ENCODE results near the gene PDCD11.
A peak's percentile ranks its signal among the peaks of the same experiment; 100 is the strongest.
"Not testable (repeated sequence)": the region's sequence is repeated elsewhere in the genome, so short reads cannot be mapped to it uniquely, and the experiment has no call there.

The PDCD11 gene, protein sequence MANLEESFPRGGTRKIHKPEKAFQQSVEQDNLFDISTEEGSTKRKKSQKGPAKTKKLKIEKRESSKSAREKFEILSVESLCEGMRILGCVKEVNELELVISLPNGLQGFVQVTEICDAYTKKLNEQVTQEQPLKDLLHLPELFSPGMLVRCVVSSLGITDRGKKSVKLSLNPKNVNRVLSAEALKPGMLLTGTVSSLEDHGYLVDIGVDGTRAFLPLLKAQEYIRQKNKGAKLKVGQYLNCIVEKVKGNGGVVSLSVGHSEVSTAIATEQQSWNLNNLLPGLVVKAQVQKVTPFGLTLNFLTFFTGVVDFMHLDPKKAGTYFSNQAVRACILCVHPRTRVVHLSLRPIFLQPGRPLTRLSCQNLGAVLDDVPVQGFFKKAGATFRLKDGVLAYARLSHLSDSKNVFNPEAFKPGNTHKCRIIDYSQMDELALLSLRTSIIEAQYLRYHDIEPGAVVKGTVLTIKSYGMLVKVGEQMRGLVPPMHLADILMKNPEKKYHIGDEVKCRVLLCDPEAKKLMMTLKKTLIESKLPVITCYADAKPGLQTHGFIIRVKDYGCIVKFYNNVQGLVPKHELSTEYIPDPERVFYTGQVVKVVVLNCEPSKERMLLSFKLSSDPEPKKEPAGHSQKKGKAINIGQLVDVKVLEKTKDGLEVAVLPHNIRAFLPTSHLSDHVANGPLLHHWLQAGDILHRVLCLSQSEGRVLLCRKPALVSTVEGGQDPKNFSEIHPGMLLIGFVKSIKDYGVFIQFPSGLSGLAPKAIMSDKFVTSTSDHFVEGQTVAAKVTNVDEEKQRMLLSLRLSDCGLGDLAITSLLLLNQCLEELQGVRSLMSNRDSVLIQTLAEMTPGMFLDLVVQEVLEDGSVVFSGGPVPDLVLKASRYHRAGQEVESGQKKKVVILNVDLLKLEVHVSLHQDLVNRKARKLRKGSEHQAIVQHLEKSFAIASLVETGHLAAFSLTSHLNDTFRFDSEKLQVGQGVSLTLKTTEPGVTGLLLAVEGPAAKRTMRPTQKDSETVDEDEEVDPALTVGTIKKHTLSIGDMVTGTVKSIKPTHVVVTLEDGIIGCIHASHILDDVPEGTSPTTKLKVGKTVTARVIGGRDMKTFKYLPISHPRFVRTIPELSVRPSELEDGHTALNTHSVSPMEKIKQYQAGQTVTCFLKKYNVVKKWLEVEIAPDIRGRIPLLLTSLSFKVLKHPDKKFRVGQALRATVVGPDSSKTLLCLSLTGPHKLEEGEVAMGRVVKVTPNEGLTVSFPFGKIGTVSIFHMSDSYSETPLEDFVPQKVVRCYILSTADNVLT (N-terminal part only)

DNA sequence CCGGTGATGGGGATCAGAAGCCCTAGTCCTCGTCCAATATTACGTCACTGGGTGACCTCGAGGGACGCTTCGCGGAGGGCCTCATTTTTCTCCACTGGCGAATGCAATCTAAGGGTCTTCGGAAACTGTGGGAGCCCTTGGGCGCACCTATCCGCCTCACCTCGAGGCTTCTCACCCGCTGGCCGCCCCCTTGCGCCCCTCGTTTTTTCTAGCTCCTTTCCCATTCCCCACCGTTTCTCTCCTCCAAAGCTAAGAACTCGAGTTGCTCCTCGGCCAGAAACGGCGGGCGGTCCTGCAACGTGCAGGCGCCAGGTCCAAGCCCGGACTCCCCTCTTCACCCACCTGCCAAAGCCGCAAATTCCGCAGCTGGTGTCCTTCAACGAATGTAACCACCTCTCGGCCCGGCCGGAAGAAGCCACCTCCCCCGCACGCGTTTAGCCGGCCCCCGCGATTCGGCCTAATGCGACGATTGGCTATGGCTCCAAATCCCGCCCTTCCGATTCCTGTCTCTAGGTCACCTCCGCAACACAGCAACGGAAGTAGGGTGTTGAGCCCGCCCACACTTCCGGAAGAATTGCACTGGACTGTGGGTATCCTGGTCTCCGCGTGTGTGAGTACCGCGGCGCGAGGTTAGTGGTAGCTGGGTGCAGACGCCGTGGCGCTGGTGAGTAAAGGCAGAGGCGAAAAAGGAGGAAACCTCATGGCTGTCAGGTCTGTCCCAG lies at the start of gene PDCD11, which contains the start of gene ATP5MK:
TSS of gene PDCD11 (plus strand) at position 560 of the 722 bp plus-strand sequence. CDS start 1,801 bp downstream, outside the sequence.
TSS of gene ATP5MK (minus strand) at position 409 of the 722 bp plus-strand sequence. CDS start 4,018 bp downstream, outside the sequence.
- peak; percentile 76 to 90 for DNase-seq (ENCODE audit: low read depth in 2 of 2, low spot score in 1 of 2)

DNA sequence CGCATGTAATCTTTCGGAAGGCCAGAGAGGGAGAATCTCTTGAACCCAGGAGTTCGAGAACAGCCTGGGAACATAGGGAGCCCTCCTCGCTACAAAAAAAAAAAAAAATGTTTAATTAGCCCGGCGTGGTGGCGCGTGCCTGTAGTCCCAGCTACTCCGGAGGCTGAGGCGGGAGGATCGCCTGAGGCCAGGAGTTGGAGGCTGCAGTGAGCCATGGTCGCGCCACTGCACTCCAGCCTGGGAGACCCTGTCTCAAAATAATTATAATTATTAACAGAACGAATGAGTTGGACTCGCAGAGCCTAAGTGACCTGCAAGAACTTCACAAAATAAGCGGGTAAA lies 46.3 kb upstream of the PDCD11 start:
- DNase-seq (ENCODE audit: low read depth in 2 of 2, low spot score in 1 of 2): no peak

DNA sequence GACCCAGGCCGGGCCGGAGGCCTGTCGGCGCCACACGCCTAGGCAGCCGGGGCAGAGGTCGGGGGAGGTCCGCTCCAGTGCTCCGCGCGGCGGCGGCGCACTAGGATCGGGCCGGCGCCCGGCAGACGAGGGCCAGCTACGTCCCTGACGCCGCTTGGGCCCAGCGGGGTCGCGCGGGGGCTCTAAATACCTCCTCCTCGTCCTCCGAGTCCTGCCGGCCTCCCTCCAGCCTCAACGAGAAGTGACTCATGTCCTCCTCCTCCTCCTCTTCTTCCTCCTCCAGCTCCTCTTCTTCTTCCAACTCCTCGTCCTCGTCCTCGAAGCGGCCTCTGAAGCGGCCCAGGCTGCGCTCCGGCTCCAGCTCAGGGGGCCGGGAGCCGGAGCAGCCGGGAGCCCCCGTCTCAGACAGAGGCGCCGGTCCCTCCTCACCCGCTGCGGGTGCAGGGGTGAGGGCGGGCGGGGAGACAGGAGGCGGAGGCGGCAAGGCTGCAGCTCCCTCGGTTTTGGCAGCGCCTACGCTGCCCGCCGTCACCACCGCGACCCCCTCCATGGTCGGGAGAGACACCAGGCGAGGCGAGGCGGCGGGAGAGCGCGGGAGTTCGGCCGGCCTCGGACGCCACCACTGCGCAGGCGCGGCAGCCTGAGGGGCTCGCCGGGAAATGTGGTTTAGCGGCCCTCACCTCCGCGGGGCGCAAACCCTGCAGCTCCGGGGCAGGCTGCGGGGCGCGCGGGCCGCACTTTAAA lies 45.7 kb upstream of the PDCD11 start, which contains the start of gene PCGF6:
TSS of gene PCGF6 (minus strand) at position 624 of the 744 bp plus-strand sequence. CDS start at position 550, 74 bp downstream.
- DNase-seq (ENCODE audit: low read depth in 2 of 2, low spot score in 1 of 2): peak; percentile 42 to 44

- DNase-seq (ENCODE audit: low read depth in 2 of 2, low spot score in 1 of 2): no peak
Measured at GRCh38 chr10:103353281-103353680, 43.1 kb upstream of the PDCD11 start.

DNA sequence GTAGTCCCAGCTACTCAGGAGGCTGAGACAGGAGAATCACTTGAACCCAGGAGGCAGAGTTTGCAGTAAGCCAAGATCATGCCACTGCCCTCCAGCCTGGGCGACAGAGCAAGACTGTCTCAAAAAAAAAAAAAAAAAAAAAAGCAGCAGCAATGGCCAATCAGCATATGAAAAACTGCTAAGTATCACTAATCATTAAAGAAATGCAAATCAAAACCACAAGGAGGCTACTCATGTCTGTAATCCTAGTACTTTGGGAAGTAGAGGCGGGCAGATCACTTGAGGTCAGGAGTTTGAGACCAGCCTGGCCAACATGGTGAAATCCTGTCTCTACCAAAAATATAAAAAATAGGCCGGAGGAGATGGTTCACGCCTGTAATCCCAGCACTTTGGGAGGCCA lies 41.9 kb upstream of the PDCD11 start:
- DNase-seq (ENCODE audit: low read depth in 2 of 2, low spot score in 1 of 2): not testable (repeated sequence)

- no peak for DNase-seq (ENCODE audit: low read depth in 2 of 2, low spot score in 1 of 2)
Measured at GRCh38 chr10:103355906-103356599, 40.4 kb upstream of the PDCD11 start.

- not testable (repeated sequence) for DNase-seq (ENCODE audit: low read depth in 2 of 2, low spot score in 1 of 2)
Measured at GRCh38 chr10:103359493-103359892, 36.9 kb upstream of the PDCD11 start.

DNA sequence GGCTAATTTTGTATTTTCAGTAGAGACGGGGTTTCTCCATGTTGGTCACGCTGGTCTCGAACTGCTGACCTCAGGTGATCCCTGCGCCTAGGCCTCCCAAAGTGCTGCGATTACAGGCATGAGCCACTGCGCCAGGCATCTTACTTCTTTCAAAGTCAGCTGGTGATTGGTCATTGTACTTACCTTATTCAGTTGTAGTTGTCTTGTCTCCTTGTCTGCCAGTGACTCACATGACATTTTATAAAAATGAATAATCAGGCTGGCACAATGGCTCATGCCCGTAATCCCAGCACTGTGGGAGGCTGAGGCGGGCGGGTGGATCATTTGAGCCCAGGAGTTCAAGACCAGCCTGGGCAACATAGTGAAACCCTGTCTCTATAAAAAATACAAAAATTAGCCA lies 35.6 kb upstream of the PDCD11 start:
- DNase-seq (ENCODE audit: low read depth in 2 of 2, low spot score in 1 of 2): not testable (repeated sequence)

GRCh38 chr10:103367379-103367781 lies 29.0 kb upstream of the PDCD11 start:
- DNase-seq (ENCODE audit: low read depth in 2 of 2, low spot score in 1 of 2): no peak

DNA sequence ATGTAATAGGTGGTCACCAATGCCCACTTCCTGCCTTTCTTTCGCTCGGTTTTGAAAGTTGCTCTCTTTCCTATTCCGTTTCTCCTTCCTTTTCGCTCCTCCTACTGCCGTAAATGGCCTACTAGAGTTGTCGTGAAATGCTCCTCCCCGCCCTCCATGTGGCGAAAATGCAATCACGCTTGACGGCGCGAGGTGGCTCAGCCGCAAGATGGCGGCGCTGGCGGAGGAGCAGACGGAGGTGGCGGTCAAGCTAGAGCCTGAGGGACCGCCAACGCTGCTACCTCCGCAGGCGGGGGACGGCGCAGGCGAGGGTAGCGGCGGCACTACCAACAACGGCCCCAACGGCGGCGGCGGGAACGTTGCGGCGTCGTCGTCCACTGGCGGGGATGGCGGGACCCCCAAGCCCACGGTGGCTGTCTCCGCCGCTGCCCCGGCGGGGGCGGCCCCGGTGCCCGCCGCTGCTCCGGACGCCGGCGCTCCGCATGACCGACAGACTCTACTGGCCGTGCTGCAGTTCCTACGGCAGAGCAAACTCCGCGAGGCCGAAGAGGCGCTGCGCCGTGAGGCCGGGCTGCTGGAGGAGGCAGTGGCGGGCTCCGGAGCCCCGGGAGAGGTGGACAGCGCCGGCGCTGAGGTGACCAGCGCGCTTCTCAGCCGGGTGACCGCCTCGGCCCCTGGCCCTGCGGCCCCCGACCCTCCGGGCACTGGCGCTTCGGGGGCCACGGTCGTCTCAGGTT lies 28.5 kb upstream of the PDCD11 start, which contains the start of gene TAF5:
TSS of gene TAF5 (plus strand) at position 195 of the 737 bp plus-strand sequence. CDS start at position 209, 14 bp downstream.
- DNase-seq (ENCODE audit: low read depth in 2 of 2, low spot score in 1 of 2): peak; percentile 58 to 78

GRCh38 chr10:103373544-103373943 lies 22.9 kb upstream of the PDCD11 start:
- DNase-seq (ENCODE audit: low read depth in 2 of 2, low spot score in 1 of 2): no peak

- no peak for DNase-seq (ENCODE audit: low read depth in 2 of 2, low spot score in 1 of 2)
Measured at GRCh38 chr10:103374263-103374662, 22.2 kb upstream of the PDCD11 start.

DNA sequence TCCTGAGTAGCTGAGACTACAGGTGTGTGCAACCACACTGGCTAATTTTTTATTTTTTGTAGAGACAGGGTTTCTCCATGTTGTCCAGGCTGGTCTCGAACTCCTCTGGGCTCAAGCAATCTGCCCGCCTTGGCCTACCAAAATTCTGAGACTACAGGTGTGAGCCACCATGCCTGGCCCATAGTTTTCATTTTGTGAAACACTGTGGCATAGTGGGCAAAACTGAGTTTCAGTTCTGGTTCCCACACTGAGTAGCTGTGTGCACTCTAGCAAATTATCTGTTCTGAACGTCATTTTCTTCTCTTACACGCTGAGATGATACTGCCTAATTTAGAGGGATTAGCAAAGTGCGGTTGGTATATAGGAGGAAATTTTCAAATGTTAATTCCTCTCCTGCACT lies 13.7 kb upstream of the PDCD11 start:
- no peak for DNase-seq (ENCODE audit: low read depth in 2 of 2, low spot score in 1 of 2)

- no peak for DNase-seq (ENCODE audit: low read depth in 2 of 2, low spot score in 1 of 2)
Measured at GRCh38 chr10:103394180-103394579, 2.2 kb upstream of the PDCD11 start.

DNA sequence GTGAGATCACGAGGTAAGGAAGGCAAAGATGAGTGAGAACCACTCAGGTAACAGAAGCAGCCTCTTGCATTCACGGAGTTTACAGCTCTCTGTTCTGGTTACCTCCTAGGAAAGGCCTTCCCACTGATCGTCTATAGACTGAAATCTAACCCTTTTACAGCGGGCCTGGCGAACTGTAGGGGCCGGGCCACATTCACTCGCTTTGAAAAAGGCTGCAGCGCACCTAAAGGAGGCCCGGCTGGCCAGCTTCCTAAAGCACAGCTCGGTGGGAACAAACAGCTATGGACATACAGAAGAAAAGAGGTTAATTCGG lies 716 bp upstream of the PDCD11 start:
- DNase-seq (ENCODE audit: low read depth in 2 of 2, low spot score in 1 of 2): no peak

- DNase-seq (ENCODE audit: low read depth in 2 of 2, low spot score in 1 of 2): no peak
Measured at GRCh38 chr10:103396789-103397087, 312 bp downstream of the PDCD11 start.

GRCh38 chr10:103397191-103397825 lies 882 bp downstream of the PDCD11 start:
- DNase-seq (ENCODE audit: low read depth in 2 of 2, low spot score in 1 of 2): no peak

- no peak for DNase-seq (ENCODE audit: low read depth in 2 of 2, low spot score in 1 of 2)
Measured at GRCh38 chr10:103413564-103413963, 17.1 kb downstream of the PDCD11 start.
